HG03139 (cell line): ENCODE results near the gene VSX1.

Experiments
- ATAC-seq: cut with Tn5 transposase; IDR thresholded peaks from one replicate; pipeline ENCODE4 v1.9.1; 2021; ENCODE audit not compliant: unreplicated experiment

VSX1 gene

DNA sequence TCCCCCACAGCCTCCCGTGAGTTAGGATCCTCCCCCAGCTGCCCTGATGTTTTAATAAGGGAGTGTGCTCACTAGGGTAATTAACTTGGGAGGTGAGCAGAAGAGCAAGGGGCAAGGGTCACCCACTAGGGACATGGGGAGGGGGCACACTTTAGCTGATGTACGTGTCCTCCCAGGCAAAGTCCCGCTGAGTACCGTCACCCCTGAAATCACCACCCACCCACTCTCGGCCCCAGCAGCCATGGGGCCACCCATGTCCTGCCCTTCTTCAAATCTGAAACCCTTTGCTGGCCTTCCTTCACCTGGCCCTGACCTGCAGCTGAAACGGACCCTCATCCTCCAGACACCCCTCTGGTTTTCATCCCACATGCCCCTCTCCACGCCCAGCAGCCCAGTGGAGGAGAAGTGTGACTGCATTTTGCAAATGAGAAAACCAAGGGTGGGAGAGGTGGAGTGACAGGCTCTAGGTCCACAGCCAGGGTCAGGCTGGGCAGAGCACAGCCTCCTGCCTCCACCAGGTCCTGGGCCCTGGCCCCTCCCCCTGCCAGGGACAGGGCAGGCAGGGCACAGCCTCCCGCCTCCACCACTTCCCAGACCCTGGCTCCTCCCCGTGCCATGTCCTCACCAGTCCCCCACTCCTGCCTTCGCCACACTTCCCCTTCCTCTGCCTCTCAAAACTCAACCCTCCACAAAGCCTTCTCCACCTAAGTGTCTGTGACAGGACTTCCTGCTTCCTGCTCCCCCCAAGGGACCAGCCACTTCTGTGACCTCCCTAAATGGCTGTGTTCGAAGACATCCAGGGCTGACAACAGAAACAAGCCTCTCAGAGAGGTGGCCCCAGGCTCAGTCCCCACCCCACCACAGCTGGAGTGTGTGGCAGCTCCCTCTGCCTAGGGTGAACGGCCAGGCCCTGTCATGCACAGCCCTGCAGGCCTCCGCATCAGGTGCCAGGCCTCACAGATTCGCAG lies 39.1 kb downstream of the VSX1 start:
- peak; percentile 89 for ATAC-seq

DNA sequence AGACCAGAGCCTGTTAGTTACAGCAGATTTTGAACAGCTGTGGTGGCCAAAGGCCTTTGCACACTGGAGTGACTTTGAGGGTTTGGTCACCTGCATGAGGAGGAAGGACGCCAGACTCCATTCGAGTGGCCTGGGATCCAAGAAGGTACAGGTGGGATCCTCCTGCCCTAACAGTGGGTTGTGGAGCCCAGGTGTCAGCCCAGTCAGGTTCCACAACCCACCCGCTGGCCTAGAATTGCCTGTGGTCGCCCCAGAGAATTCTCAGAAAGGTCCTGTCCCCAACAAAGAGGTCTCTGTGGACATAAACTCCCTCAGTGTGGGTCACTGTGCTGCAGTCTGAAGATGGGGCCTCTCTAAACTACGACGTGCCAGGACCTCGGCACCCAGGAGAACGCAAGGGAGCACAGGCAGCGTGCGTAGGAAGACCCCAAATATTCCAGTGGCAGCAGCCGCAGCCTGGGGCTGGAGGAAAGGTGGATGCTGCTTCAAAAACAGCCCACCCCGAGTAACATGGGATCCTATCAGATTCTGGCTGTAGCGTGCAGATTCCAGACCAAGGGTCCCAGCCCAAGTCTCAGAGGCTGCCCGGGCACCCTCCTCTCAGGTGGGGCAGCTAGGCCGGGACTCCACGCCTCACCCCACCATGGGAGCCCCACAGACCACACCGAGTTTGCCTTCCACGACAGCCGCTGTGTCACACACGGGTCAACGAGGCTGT lies 40.0 kb downstream of the VSX1 start:
- ATAC-seq, result no peak

DNA sequence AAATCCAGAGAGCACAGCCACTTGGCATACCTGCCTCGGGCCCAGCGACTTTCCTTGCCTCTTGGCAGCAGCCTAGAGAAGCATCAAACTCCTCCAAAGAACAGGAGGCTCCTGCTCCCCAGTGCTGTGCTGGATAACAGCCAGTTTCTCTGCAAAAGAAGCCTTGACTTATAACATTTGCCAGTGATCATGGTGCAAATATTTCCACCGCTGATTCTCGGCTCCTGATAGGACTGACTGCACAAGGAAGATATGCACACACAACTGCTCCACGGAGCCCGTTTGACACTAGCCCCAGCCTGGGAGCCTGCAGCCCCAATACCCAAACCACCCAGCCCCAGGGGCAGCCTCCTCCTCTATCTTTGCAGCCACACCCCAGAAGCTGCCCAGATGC lies 41.5 kb downstream of the VSX1 start:
- ATAC-seq, result no peak

DNA sequence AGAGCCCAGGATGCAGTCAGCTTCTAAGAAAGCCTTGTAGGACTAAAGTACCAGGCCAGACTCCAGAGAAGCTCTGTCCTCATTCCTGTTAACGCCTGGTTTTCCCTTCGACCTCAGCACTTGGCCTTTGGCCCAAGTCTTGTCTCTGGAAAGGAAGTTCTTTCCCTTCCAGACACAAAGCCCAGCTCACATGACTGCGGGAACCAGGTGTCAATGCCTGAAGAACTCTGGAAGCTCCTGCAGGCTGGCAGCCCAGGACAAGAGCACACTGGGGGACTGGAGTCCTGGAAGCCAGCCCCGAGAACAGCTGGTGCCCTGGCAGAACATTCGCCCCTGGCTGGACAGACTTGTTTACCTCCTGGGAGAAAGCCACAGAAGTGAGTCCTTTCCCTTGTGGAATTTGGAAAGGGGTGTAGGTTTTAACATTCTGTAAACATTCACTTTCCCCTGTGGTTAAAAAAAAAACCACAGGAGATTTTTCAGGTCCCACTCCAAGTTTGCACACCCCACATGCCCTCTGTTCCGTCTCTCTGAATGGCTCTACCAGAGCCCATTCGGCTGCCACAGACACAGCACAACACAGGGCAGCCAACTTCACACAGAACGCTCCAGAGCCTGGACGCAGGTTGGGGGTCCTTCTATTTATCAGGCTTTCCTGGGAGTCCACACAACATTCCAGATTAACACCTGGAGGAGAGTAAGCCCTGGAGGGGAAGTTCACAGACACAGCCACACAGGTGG lies 42.1 kb downstream of the VSX1 start:
- ATAC-seq, result no peak

DNA sequence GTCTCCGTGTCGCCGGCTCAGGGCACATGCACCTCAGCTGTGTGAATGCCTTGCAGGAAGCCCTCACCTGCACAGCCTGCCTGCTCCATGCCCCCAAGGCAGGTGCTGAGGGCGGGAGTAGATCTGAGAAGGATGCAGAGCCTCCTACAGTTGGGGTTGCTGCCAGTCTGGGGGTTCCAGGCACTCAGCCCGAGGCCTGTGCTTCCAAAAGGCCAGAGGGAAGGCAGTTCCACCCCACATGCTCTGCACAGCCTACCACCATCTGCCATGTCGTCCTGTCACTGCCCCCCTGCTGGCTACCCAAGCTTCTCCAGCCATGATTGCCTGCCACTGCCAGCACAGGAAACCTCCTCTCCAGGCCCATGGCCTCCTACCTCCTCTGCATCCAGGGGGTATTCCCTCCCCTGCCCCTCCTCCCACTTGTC lies 43.3 kb downstream of the VSX1 start:
- no peak for ATAC-seq

DNA sequence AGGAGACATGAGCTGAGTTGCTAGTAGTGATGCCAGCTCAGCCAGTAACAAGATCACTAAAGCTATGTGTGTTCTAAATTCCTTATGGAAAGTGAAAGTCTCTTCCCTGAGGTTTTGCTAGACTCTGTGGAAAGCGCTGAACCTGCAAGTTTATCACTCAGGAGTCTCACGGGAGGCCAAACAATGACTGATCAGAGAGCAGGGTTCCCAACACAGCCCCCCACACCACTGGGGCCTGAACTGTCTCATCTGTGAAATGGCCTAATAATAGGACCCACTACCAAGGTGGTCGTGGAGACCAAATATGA lies 43.9 kb downstream of the VSX1 start:
- ATAC-seq, result no peak

DNA sequence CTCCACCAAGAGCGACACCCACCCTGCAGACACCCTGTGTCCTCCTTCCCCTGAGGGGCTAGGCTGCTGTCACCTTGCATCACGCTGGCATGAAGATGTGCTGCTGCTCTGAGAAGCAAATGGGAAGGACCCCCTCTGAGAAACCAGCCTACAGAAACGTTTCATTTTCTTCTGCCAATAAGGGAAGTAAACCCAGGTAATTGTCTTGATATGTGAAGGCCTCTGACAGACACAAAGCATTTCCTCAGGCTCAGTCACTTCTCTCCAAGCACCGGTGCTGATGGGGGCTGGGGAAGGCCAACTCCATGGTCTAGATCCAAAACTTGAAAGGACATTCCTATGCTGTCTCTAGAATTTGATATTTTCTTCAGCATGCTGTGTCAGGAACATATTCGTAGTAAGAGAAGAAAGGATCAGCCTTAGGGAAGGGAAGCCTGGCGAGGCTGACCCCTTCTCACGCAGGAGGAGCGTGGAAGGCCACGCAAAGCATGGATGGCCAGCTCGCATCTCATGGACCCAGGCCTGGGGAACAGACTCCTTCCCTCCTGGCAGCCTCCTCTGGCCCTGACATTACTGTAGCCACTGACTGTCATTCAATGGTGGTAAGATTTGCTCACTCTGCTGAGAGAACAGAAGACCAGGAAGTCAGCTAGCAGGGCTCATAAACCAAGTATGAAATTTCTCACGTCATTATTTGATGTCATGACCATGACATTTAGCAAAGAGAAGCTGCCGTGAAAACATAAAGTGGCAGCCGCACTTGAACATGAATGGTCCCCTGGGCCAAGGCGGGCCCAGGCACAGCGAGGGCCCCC lies 44.4 kb downstream of the VSX1 start:
- no peak for ATAC-seq

DNA sequence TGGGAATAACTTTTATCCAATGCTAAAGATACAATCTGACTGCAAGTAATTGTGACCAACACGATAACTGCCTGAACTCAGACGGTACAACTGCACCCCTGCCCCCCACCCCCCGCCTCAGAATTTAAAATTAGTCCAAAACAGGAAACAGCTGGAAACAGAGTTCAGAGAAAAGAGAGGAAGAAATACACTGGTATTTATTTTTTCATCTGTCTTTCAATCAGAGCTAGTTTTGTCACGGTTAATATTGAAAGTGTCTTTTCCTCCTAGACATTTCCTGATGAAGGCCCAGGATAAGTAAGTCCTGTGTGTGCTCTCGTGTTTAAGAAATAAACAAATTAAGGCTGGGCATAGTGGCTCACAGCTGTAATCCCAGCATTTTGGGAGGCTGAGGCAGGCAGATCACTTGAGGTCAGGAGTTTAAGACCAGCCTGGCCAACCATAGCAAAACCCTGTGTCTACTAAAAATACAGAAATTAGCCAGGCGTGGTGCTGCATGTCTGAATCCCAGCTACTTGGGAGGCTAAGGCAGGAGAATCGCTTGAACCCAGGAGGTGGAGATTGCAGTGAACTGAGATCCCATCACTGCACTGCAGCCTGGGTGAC lies 45.5 kb downstream of the VSX1 start:
- ATAC-seq, result no peak

DNA sequence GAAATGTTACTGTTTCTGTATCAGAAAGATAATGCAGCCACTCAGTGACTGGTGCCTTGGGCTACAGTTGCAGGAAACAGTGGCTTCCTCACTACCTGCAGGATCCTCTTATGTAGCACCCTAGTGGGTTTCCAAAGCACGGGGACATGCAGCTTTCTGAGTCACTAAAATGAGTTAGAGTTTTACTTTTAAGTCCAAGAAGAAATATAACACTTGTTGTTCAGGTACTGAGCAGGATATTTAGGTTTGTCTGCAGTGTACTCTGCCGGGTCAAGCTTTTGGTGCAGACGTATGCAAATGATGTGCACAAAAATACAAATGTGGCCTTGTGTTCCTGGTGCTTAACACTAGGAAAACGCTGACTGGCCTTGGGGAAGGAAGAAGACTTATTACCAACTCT lies 46.0 kb downstream of the VSX1 start:
- no peak for ATAC-seq

DNA sequence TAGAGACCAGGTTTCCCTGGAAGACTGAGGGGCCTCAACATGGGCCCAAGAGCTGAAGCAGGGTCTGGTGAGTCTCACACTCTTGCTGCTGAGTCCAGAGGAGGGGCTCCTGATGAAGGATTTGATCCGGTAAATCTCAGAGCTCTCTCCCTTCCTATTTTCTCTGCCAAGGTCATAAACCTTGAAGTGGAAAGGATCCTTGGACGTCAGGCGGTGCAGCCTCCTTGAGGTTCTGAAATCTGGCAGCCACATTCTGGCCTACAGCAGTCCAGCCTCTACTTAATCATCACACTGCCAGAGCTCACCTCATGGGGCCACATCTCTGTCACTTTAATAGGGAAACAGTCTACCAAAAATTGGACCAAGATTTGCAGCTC lies 48.0 kb downstream of the VSX1 start:
- no peak for ATAC-seq

DNA sequence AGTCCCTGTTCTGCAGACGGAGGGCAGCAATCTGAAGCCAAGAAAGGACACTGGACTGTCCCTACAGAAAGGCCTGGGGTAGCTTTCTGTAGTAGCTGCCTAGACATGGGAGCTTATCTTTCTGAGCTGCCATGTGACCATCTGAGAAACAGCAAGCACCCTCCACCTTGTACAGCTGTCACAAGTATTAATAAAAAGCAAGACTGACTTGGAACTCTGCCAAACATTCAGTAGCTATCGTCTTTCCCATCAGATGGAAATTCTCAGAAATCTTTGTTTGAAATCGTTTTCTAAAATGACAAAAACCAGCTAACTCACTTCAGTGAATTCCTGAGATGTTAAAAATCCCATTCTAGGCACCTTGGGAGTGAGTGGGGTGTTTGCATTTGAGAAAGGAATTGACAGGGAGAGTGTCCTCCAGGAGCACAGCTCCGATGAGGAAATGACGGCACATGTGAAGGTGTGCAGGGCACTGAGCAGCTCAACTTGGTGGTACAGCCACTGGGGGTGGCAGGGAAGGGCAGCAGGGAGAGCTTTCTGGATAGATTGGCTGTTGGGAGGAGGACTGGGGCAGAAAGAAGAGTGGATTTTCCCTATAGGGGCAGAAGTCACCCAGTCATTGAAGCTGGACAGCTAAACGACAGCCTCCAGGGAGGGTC lies 48.5 kb downstream of the VSX1 start:
- no peak for ATAC-seq

DNA sequence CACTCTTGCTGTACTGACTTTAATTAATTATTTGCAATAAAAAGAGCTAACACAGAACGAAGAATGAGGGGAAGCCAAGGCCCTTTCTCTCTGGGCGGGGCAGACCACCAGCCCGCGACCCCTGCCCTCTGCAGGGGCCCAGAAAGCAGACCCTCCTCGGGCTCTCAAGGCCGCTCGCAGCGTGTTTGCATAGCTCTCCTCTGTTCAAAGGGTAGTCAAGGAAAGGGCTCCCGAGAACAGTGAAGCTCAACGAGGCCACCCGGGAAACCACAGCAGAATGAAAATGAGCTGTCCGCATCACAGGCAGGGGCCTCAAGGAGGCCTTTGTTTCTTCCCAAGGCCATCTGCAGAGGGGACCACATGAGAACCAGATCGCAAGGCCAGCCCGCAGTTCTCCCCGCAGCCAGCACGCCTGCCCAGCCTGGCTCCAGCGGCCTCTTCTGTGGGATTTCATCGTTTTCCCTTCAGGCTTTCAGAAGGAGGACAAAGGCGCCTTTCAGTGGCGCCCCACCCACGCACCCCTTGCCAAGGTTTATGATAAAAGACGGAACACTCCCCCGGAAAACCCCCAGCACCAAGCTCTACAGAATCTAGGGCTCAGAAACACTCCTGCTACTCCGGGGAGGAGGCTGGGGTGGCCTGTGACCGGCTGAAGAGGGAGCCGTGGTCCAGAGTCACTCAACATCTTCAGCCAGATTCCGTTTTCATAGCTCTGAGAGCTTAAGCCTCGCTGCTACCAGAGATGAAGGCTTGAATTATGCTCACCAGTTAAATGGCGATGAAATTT lies 49.3 kb downstream of the VSX1 start:
- ATAC-seq, result no peak

DNA sequence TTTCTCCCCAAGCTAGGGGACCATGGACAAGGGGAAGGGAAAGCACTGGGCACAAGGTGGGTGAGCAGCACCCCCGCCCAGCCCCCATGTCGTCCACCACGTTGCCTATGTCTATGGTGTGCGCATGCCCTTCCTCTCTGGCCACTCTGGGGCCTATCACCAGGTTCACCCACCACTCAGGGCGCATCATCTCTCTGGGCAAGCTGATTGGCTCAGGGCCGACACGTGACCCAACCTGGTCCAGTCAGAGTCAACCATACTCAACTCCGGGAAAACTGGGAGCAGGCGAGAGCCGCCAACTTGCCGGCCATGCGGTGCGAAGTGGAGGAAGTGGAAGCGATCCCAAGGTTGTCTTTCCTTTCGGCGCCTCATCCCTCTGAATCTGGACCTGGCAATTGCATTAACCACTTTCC lies 49.9 kb downstream of the VSX1 start:
- no peak for ATAC-seq

DNA sequence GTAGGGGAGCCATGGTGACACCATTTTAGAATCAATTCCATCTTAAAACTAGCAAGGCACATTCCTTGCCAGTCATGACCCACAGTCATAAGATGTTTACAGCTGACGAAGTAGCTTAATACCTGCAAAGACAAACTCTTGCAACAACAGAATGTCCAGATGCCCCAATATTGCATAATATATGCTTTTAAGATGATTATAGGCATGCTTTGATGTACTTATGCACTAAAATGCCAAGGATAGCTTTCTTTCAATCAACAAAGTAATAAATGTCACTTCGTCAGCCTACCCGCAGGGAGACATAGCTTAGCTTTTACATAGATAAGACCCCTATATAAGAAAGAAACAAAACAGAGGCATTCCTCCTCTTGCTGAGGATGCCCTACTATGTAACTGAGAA lies 50.7 kb downstream of the VSX1 start:
- no peak for ATAC-seq

DNA sequence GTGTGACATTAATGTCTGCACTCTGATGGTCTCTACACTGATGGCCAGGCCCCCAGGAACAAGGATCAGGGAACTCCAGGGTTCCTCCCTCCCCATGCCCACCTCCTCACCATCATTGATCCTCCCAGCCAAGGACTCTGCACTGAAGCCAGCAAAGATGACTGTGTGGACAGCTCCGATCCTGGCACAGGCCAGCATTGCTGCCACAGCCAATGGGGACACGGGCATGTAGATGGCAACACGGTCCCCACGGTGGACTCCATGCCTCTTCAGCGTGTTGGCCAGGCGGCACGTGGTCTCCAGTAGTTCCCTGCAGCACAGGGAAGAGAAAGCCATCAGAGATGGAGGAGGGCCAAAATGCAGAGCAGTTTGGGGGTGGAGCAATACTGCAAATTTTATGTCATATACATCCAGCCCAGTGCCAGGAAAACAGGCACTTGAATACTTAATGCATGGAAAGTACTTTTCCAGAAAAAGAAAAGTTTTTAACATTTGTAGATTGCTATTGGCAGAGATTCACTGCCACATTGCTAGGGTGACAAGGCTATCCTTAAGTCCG lies 51.2 kb downstream of the VSX1 start:
- ATAC-seq, result no peak

DNA sequence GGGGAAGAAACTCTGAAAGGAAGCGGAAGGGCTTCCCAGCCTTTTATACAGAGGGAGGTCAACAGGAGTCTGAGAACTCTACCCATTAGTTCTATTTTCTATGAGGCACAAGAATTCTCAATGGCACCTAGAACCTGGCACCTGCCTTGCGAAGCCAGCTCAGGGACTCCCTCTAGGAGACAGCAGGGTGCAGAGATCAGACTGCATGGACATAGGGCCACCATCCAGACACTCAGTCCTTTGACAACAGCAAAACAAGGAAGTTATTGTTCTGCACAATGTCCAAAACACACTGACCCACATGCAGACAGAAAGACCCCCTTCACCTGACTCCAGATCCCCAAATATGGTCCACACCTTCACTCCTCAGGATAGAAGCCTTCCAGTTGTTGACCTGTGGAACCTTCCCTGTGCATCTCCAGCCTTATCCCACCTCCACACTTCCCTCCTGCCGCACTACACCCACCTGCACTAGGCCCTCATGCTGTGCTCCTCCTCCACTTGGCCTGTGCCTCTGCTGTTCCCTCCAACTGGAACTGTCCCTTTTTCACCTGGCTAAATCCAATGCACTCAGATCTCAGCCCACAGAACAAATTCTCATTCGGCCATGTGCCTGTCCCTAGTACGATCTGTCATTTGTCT lies 51.8 kb downstream of the VSX1 start:
- no peak for ATAC-seq

DNA sequence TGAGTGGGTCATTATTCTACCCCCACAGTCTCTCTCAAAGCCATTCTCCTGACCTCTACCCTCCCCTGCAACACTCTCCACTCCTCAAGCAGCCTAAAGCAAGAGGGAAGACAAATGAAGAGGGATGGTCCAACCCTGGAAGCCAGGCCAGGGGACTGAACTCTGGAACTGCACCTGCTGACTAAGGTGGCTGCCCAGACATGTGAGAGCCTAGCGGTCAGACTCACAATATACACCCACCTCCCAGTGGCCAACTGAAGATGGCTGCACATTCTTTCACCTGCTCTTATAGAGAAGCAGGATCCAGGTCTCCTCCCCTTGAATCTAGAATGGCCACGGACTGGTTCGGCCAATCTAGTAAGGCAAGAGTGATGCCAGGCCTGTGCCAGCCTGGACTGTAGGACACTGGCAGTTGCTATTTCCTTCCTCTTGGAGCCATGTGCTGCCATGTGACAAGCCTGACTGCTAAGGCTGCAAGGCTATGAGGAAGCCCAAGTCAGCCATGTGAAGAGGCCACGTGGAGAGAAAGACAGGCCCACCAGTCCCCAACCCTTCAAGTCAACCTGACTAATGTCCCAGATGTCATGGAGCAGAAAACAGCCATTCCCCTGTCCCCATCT lies 55.8 kb downstream of the VSX1 start:
- ATAC-seq, result no peak
